ENCODE data around the gene MED12L.

MED12L gene

DNA sequence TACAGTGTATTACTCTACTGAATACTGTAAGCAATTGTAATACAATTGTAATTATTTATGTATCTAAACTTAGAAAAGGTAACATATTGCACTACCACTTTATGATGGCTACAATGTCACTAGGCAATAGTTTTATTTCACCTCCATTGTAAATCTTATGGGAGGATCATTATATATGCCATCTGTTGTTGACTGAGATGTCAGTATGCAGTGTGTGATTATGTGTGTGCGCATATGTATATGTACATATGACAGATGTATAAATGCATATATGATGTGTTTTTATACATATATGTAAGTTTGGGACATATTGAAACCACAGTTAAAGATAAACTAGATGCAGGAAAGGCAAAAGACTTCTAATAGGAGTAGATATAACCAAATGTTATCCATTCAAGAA is 366.9 kb downstream of the MED12L start:
- TF ChIP-seq, protein P1, sequence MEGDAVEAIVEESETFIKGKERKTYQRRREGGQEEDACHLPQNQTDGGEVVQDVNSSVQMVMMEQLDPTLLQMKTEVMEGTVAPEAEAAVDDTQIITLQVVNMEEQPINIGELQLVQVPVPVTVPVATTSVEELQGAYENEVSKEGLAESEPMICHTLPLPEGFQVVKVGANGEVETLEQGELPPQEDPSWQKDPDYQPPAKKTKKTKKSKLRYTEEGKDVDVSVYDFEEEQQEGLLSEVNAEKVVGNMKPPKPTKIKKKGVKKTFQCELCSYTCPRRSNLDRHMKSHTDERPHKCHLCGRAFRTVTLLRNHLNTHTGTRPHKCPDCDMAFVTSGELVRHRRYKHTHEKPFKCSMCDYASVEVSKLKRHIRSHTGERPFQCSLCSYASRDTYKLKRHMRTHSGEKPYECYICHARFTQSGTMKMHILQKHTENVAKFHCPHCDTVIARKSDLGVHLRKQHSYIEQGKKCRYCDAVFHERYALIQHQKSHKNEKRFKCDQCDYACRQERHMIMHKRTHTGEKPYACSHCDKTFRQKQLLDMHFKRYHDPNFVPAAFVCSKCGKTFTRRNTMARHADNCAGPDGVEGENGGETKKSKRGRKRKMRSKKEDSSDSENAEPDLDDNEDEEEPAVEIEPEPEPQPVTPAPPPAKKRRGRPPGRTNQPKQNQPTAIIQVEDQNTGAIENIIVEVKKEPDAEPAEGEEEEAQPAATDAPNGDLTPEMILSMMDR (IDR thresholded peaks at IDR 0.05), result no peak

DNA sequence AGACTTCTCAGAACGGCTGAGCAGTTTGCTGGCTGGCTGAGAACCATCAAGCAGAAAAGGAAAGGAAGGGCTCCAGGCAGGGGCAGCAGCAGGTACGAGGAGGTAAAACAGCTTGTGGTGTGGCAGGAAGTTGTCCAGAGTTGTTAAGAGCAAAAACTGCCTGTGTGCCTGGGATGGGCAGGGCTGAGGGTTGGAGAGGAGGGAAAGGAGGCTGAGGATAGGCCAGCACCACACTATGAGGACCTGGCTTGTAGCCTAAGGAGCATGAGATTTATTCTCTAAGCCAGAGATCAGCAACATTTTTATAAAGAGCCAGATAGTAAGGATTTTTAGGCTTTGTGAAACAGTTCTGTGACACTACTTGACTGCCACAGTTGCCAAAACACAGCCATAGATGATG is 367.4 kb downstream of the MED12L start:
- TF ChIP-seq, protein P1 (IDR thresholded peaks at IDR 0.05), result no peak

DNA sequence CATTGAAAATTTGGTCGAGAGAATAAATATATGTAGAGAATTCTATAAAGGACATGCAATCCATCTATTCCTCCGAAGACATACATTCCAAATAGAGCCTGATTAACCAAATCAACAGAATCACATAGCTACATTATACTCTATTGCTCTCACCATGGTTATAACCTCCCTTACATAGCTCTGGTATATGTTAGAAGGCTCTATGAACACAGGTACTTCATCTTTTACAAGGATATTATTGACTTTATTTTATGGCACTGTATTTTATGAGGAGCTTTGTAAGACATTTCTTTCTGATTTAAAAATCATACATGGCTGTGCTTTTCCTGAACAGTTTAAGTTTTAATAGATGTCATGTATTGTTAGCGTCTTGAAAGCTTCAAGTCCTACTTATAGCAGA is 370.6 kb downstream of the MED12L start:
- TF ChIP-seq, protein P1 (IDR thresholded peaks at IDR 0.05), result no peak

DNA sequence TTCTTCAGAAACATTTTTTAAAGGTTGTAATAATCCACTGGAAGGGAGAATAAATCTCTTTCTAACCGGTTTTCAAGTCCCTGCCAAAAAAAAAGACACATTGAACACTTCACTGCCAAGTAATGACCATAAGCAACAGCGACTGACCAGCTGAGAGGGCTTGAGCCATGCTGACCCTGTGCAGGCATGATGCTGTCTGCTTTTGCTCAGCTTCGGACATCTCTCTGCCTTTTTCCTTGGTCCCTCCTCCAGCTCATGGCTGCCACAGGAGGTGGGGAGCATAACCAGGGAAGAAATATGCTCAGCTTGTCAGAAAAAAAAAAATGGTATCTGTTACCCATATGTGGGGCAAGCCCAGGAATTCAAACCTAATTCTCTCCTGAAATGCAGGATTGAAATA is 373.9 kb downstream of the MED12L start:
- TF ChIP-seq, protein P1 (IDR thresholded peaks at IDR 0.05), result no peak

DNA sequence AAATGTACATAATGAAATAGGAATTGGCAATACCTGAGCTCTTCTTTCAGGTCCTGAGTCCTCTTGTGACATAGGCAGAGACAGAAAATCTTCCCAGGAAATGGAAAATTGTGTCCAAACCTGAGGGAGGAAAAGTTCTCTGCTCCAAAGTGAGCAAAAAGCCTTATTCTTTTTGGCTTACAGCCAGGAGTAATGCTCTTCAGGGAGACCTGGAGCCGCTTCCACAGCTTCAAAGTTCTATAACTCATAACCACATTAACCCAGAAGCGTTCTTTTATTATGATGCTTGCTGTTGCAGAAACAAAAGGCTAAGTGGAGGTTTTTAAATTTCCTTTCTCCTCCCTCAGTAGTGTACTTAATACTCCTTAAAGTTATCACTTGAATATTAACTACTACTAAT is 374.8 kb downstream of the MED12L start:
- TF ChIP-seq, protein P1 (IDR thresholded peaks at IDR 0.05), result no peak

DNA sequence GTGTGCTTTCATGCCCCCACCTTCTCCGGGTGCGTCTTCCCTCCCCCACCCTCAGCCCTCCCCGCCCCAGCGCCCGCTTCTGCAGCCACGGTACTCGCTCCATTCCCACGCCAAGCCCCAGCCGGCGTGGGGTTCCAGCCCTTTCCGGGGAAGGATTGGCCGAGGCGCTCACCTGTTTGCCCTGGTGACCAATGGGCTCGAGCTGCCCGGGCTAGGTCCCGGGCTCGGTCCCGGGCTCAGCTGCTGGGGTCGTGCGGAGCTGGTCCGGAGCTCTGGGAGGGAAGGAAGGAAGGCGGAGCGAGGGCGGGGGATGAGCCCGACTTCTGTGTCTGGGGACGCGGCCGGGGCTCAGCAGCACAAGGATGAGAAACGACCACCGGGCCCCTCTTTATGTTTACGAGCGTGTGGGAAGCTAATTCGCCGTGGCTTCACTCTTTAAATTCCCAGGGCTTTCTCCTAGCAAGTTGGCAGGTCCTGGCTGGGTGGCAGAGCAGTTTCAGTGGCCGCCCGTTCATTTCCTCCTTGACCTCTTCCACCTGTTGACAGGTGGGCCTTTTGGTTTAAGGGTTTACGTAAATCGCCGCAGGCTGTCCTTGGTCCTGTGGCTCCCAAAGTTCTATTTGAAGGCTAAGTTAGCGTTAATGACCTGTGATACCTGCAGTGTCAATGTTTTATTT is 375.4 kb downstream of the MED12L start, which contains the start of gene IGSF10:
Gene IGSF10 (minus strand): TSS at position 288 of the 677 bp plus-strand sequence. CDS start 2,352 bp downstream, outside the sequence.
- TF ChIP-seq, protein P1 (IDR thresholded peaks at IDR 0.05), result no peak

DNA sequence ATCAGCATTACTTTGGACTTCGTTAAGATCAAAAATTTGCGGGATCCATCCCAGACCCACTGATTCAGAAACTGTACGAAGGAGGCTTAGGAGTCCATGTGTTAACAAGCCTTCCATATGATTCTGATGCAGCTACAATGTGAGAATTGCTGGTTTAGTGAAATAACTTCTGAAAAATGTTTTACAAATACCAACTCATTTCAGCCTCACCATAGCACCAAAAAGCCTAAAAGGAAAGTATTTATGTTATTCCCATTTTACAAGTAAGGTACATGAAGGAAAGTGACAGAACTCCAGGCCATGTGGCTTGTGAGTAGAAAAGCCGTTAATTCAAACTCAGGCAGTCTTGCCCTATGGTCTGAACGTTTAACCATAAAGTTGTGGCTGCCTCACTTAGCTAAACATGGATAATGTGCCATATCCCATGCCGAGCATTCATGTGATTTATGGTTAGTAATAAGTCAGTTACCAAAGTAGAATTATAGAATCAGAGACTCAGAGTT is 376.9 kb downstream of the MED12L start:
- TF ChIP-seq, protein P1 (IDR thresholded peaks at IDR 0.05), result no peak
